Measurements from ENCODE around the gene NCOA1. TPM values are rescaled to one million over a fixed set of nuclear protein-coding genes. Genes with fewer than 3 reads are reported as not detected.

Gene NCOA1
- total and polyA plus RNA-seq, 7 donors, result 12.8 to 78.1 (median 44.2) TPM

- no peak for TF ChIP-seq CTCF (IDR thresholded peaks at IDR 0.05)
- intact Hi-C loops (cut with DNase I), result no loop called here
- DNase-seq (no peak), ATAC-seq (no peak)
- peaks cover 2 to 43% of the 10 kb centered on the region in 2 donors for H3K36me3 ChIP-seq (ENCODE audit: insufficient read depth in 1 of 2, low read depth in 1 of 2)
- H3K4me1 ChIP-seq, result no peaks in the 10 kb centered on the region
- H3K9me3 ChIP-seq, result no peaks in the 10 kb centered on the region
- H3K27me3 ChIP-seq (ENCODE audit: insufficient read depth in 3 of 3, low read length in 2 of 3), result no peaks in the 10 kb centered on the region
- no peak overlapping the region for H3K27ac ChIP-seq
- H3K4me3 ChIP-seq, result no peak overlapping the region
- WGBS, 3 donors, result 89 to 93% (median 89%) methylated on average over 5 of the region's 5 CpGs
These were observed 280.0 kb downstream of the NCOA1 start for GRCh38 chr2:24771061-24771460.

- no peak for TF ChIP-seq CTCF (IDR thresholded peaks at IDR 0.05)
- intact Hi-C loops (cut with DNase I), result no loop called here
- ATAC-seq, result peak in 2 of 4 donors; percentile 17 to 24
- H3K4me1 ChIP-seq, result no peaks in the 10 kb centered on the region
- peaks cover 2 to 34% of the 10 kb centered on the region in 2 donors for H3K36me3 ChIP-seq (ENCODE audit: insufficient read depth in 1 of 2, low read depth in 1 of 2)
- no peak overlapping the region for H3K4me3 ChIP-seq
- 81 to 87% (median 86%) methylated on average over 5 of the region's 5 CpGs for WGBS, 3 donors
- no peaks in the 10 kb centered on the region for H3K9me3 ChIP-seq
- no peak for DNase-seq
- no peaks in the 10 kb centered on the region for H3K27me3 ChIP-seq (ENCODE audit: insufficient read depth in 3 of 3, low read length in 2 of 3)
- H3K27ac ChIP-seq, result no peak overlapping the region
These were observed 280.9 kb downstream of the NCOA1 start for GRCh38 chr2:24771764-24772586.

- Histone ChIP-seq H3K4me1 (no peaks in the 10 kb centered on the region), H3K27ac (no peak overlapping the region), H3K36me3 (ENCODE audit: insufficient read depth in 1 of 2, low read depth in 1 of 2) (peaks cover 0 to 13% of the 10 kb centered on the region in 2 donors), H3K4me3 (no peak overlapping the region), H3K9me3 (no peaks in the 10 kb centered on the region), H3K27me3 (ENCODE audit: insufficient read depth in 3 of 3, low read length in 2 of 3) (no peaks in the 10 kb centered on the region)
- TF ChIP-seq CTCF (IDR thresholded peaks at IDR 0.05), result no peak
- intact Hi-C loops (cut with DNase I), result no loop called here
- no peak for DNase-seq
- peak in 2 of 4 donors; percentile 40 to 51 for ATAC-seq
- 69 to 77% (median 71%) methylated on average over 3 of the region's 3 CpGs for WGBS, 3 donors
These were observed 283.3 kb downstream of the NCOA1 start for GRCh38 chr2:24774373-24774772.

- no peaks in the 10 kb centered on the region for H3K27me3 ChIP-seq (ENCODE audit: insufficient read depth in 3 of 3, low read length in 2 of 3)
- H3K36me3 ChIP-seq (ENCODE audit: insufficient read depth in 1 of 2, low read depth in 1 of 2), result no peaks in the 10 kb centered on the region
- no peak overlapping the region for H3K4me3 ChIP-seq
- no peaks in the 10 kb centered on the region for H3K4me1 ChIP-seq
- TF ChIP-seq CTCF (IDR thresholded peaks at IDR 0.05), result no peak
- no peak overlapping the region for H3K27ac ChIP-seq
- ATAC-seq (no peak), DNase-seq (no peak)
- intact Hi-C loops (cut with DNase I), result no loop called here
- WGBS, 3 donors, result 52 to 78% (median 71%) methylated on average over 2 of the region's 2 CpGs
- no peaks in the 10 kb centered on the region for H3K9me3 ChIP-seq
These were observed 288.1 kb downstream of the NCOA1 start for GRCh38 chr2:24779116-24779515.
